GM19395 (cell line): ENCODE measurements around the gene ZDHHC14.
"Not testable (repeated sequence)": the region's sequence is repeated elsewhere in the genome, so short reads cannot be mapped to it uniquely, and the experiment has no call there.

Source experiments
- ATAC-seq: cut with Tn5 transposase; IDR thresholded peaks from one replicate; pipeline ENCODE4 v1.9.1; 2021; ENCODE audit warnings: mild to moderate bottlenecking, moderate library complexity; ENCODE audit not compliant: unreplicated experiment

Gene ZDHHC14

GRCh38 chr6:157462956-157463742, 82.2 kb downstream of the ZDHHC14 start:
- no peak for ATAC-seq

- not testable (repeated sequence) for ATAC-seq
Observed at GRCh38 chr6:157463743-157464135, 82.7 kb downstream of the ZDHHC14 start.

- ATAC-seq = peak; percentile 55
Observed at GRCh38 chr6:157464653-157465535, 83.9 kb downstream of the ZDHHC14 start.

GRCh38 chr6:157466342-157466648, 85.3 kb downstream of the ZDHHC14 start:
- ATAC-seq = no peak

- ATAC-seq = not testable (repeated sequence)
Observed at GRCh38 chr6:157467339-157467738, 86.3 kb downstream of the ZDHHC14 start.

GRCh38 chr6:157468054-157468453, 87.1 kb downstream of the ZDHHC14 start:
- no peak for ATAC-seq

GRCh38 chr6:157468574-157468973, 87.6 kb downstream of the ZDHHC14 start:
- no peak for ATAC-seq

GRCh38 chr6:157469378-157469777, 88.4 kb downstream of the ZDHHC14 start:
- ATAC-seq = no peak

- no peak for ATAC-seq
Observed at GRCh38 chr6:157471077-157471686, 90.2 kb downstream of the ZDHHC14 start.

GRCh38 chr6:157471895-157472686, 91.1 kb downstream of the ZDHHC14 start:
- no peak for ATAC-seq

GRCh38 chr6:157476797-157477196, 95.8 kb downstream of the ZDHHC14 start:
- no peak for ATAC-seq

GRCh38 chr6:157478926-157479325, 97.9 kb downstream of the ZDHHC14 start:
- no peak for ATAC-seq

GRCh38 chr6:157479464-157480303, 98.7 kb downstream of the ZDHHC14 start:
- no peak for ATAC-seq

GRCh38 chr6:157481189-157481864, 100.3 kb downstream of the ZDHHC14 start:
- ATAC-seq = no peak

- no peak for ATAC-seq
Observed at GRCh38 chr6:157481865-157482249, 100.9 kb downstream of the ZDHHC14 start.

- ATAC-seq = no peak
Observed at GRCh38 chr6:157483770-157484169, 102.8 kb downstream of the ZDHHC14 start.

GRCh38 chr6:157484181-157484580, 103.2 kb downstream of the ZDHHC14 start:
- no peak for ATAC-seq

- peak; percentile 60 for ATAC-seq
Observed at GRCh38 chr6:157486572-157486971, 105.6 kb downstream of the ZDHHC14 start.

GRCh38 chr6:157487110-157487773, 106.3 kb downstream of the ZDHHC14 start:
- no peak for ATAC-seq
